Activated T-cell treated with anti-CD3 and anti-CD28 coated beads, Interleukin-2, amount 50 U/mL, for 72 hours (primary cell): ENCODE measurements around the gene SLC2A1. TPM values are rescaled to one million over a fixed set of nuclear protein-coding genes. Genes with fewer than 3 reads are reported as not detected.
"Not testable (repeated sequence)": the region's sequence is repeated elsewhere in the genome, so short reads cannot be mapped to it uniquely, and the experiment has no call there.

Source experiments
- ATAC-seq, 2 donors: fragments of 150-1000 bp; cut with Tn5 transposase; replicated peaks in 1 of 2; 2 replicates each; pipeline ENCODE4 v1.10.0; 2021; ENCODE audit warnings: moderate library complexity in 2 of 2, mild to moderate bottlenecking in 1 of 2
- DNase-seq, 2 donors: peaks; one replicate each; pipeline ENCODE4 v3.0.0; 2021 to 2022; ENCODE audit warnings: mixed read lengths in 1 of 2
- H3K27ac Mint-ChIP-seq: one replicate; pipeline ENCODE4 v1.8.0; 2022; ENCODE audit warnings: mild to moderate bottlenecking, moderate library complexity, mixed read lengths
- H3K27me3 Mint-ChIP-seq: one replicate; pipeline ENCODE4 v1.8.0; 2022; ENCODE audit warnings: low read depth, mixed read lengths
- H3K36me3 Mint-ChIP-seq, 2 donors: one replicate each; pipeline ENCODE4 v1.8.0; 2022; ENCODE audit warnings: mixed read lengths in 2 of 2, mild to moderate bottlenecking in 1 of 2; ENCODE audit not compliant: insufficient read depth in 2 of 2
- H3K4me1 Mint-ChIP-seq: one replicate; pipeline ENCODE4 v1.8.0; 2022; ENCODE audit warnings: low read depth, mixed read lengths
- H3K4me3 Mint-ChIP-seq, 2 donors: one replicate each; pipeline ENCODE4 v1.8.0; 2022; ENCODE audit warnings: mild to moderate bottlenecking in 2 of 2, mixed read lengths in 2 of 2, moderate library complexity in 2 of 2
- H3K9me3 Mint-ChIP-seq, 2 donors: one replicate each; pipeline ENCODE4 v1.8.0; 2022; ENCODE audit warnings: mixed read lengths in 2 of 2
- total RNA-seq, 2 donors: library from RNA; stranded (reverse); gene quantifications; one replicate each; pipeline ENCODE4 v1.2.3, GENCODE V29; 2022

The SLC2A1 gene
- total RNA-seq, 2 donors from 2014 or later: 41.7 to 51.9 TPM

GRCh38 chr1:42923367-42924081, 35.1 kb downstream of the SLC2A1 start:
- Mint-ChIP-seq H3K36me3 (peaks cover 7 to 8% of the 10 kb centered on the region in 2 donors), H3K4me3 (peak overlapping the region; percentile 87 to 88), H3K27ac (peak overlapping the region; percentile 91), H3K27me3 (no peaks in the 10 kb centered on the region), H3K9me3 (no peaks in the 10 kb centered on the region), H3K4me1 (peaks cover 31% of the 10 kb centered on the region)
- ATAC-seq (peak in 1 of 2 donors; percentile 0), DNase-seq (no peak)

DNA sequence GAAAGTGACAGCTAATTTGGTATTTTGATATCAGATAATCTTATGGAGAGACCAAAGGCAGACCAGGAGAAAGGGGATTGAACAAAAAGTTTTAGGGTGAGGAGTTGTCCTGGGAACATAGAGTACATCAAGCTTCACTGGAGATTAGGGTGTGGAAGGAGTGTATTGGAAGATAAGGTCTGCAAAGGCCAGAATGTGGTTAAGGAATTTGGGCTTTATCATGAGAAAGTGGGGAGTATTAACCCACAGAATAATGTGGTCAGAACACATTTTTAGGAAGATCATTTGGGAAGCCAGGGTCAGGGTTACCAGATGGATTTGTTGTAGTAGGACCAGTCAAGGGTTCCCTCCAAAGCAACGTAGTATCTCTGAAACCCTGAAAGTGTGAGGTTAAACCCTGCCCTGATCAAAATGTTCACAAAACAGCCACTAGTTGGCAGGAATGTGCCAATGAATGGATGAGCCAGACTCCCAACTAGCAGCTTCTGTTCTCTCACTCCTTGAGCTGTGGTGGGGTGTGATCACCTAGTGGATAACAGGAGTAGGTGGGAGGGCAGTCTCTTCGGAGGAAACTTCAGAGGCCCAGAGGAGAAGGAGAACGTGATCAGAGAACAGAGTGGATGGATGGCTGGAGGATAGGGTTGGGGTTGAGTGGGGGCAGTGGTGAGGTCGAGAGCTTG, 35.8 kb downstream of the SLC2A1 start:
- H3K4me3 Mint-ChIP-seq: peak overlapping the region; percentile 87 to 88
- peak; percentile 52 to 54 for ATAC-seq
- H3K27me3 Mint-ChIP-seq: no peaks in the 10 kb centered on the region
- H3K36me3 Mint-ChIP-seq: peaks cover 5% of the 10 kb centered on the region in 2 donors
- peaks cover 29% of the 10 kb centered on the region for H3K4me1 Mint-ChIP-seq
- H3K27ac Mint-ChIP-seq: peak overlapping the region; percentile 91
- DNase-seq: peak; percentile 68 to 69
- no peaks in the 10 kb centered on the region for H3K9me3 Mint-ChIP-seq

DNA sequence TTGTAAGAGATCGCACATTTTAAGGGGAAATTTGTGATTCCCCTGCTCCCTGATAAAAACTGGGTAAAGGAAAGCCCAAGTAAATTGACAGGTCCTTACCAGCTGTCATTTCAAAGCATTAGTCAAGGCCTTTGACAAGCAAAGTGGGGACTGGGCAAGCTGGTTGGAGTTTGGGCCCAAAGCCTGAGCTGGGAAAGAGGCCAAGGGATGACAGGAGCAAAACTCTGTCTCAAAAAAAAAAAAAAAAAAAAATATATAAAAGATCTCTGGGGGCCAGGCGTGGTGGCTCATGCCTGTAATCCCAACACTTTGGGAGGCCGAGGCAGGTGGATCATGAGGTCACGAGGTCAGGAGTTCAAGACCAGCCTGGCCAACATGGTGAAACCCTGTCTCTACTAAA, 36.9 kb downstream of the SLC2A1 start:
- Mint-ChIP-seq H3K36me3 (peaks cover 0 to 2% of the 10 kb centered on the region in 2 donors), H3K9me3 (no peaks in the 10 kb centered on the region), H3K27me3 (no peaks in the 10 kb centered on the region), H3K27ac (peak overlapping the region; percentile 40), H3K4me1 (peaks cover 24% of the 10 kb centered on the region), H3K4me3 (no peak overlapping the region)
- no peak for DNase-seq
- ATAC-seq: no peak

DNA sequence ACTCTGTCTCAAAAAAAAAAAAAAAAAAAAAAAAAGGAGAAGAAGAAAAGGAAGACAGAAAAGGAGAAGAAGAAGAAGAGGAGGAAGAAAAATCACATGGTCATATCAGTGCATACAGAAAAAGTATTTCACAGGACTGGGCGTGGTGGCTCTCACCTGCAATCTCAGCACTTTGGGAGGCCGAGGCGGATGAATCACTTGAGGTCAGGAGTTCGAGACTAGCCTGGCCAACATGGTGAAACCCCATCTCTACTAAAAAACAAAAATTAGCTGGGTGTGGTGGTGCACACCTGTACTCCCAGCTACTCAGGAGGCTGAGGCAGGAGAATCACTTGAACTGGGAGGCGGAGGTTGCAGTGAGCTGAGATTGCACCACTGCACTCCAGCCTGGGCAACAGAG, 39.0 kb downstream of the SLC2A1 start:
- not testable (repeated sequence) for H3K9me3 Mint-ChIP-seq, H3K4me3 Mint-ChIP-seq, H3K36me3 Mint-ChIP-seq, H3K27ac Mint-ChIP-seq, H3K27me3 Mint-ChIP-seq, DNase-seq, ATAC-seq
- H3K4me1 Mint-ChIP-seq: peaks cover 13% of the 10 kb centered on the region

DNA sequence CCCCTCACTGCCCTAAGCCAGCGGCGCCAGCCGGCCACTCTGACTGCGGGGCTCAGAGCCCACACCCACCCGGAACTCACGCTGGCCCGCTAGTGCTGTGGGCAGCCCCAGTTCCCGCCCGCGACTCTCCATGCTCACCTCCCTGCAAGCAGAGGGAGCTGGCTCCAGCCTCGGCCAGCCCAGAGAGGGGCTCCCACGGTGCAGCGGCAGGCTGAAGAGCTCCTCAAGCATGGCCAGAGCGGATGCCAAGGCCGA, 41.5 kb downstream of the SLC2A1 start:
- H3K27ac Mint-ChIP-seq: no peak overlapping the region
- H3K27me3 Mint-ChIP-seq: no peaks in the 10 kb centered on the region

GRCh38 chr1:42915456-42915855, 43.2 kb downstream of the SLC2A1 start:
- no peak overlapping the region for H3K27ac Mint-ChIP-seq
- no peak for DNase-seq
- ATAC-seq: no peak
- H3K36me3 Mint-ChIP-seq: peaks cover 3 to 5% of the 10 kb centered on the region in 2 donors
- H3K4me1 Mint-ChIP-seq: peaks cover 10% of the 10 kb centered on the region
- H3K4me3 Mint-ChIP-seq: no peak overlapping the region
- H3K27me3 Mint-ChIP-seq: no peaks in the 10 kb centered on the region
- peaks cover 1 to 3% of the 10 kb centered on the region in 2 donors for H3K9me3 Mint-ChIP-seq

More for the DNA sequence above, 41.5 kb downstream of the SLC2A1 start:
- H3K36me3 Mint-ChIP-seq: peaks cover 3 to 5% of the 10 kb centered on the region in 2 donors
- no peak overlapping the region for H3K4me3 Mint-ChIP-seq
- H3K9me3 Mint-ChIP-seq: peaks cover 1 to 3% of the 10 kb centered on the region in 2 donors
- H3K4me1 Mint-ChIP-seq: peaks cover 10% of the 10 kb centered on the region
- ATAC-seq: no peak
- no peak for DNase-seq

- Mint-ChIP-seq H3K4me1 (peaks cover 10% of the 10 kb centered on the region), H3K36me3 (peaks cover 3 to 5% of the 10 kb centered on the region in 2 donors), H3K4me3 (no peak overlapping the region), H3K9me3 (peaks cover 1 to 3% of the 10 kb centered on the region in 2 donors), H3K27me3 (no peaks in the 10 kb centered on the region), H3K27ac (no peak overlapping the region)
- ATAC-seq: no peak
- no peak for DNase-seq
These were observed 44.5 kb downstream of the SLC2A1 start for GRCh38 chr1:42914092-42914627.

DNA sequence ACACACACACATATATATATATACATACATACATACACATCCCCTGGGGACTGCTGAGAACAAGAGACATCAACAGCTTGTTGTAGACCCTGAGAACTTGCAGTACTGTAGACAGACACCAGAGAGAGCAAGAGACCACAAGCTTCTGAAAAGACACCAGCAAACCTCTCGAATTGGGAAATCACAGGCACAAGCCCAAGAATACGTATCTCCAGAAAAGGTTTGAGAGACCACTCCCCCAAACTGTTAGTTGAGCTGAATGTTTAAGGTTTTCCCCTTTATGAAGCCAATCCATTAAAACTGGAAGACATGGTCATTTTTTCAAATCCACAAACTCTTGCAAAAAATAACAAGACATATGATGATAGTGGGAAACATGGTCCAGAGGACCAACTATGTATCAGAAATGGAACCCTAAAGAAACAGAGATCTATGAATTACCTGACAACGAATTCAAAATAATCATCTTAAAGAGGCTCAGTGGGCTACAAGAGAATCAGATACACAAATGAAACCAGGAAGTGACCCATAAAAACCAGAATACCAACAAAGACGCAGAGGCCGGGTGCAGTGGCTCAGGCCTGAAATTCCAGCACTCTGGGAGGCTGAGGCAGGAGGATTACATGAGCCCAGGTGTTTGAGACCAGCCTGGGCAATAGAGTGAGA, 45.1 kb downstream of the SLC2A1 start:
- DNase-seq: peak; percentile 62 to 65
- H3K4me1 Mint-ChIP-seq: peaks cover 10% of the 10 kb centered on the region
- H3K4me3 Mint-ChIP-seq: no peak overlapping the region
- H3K27ac Mint-ChIP-seq: peak overlapping the region; percentile 16
- no peaks in the 10 kb centered on the region for H3K27me3 Mint-ChIP-seq
- peak; percentile 76 to 87 for ATAC-seq
- peaks cover 1 to 3% of the 10 kb centered on the region in 2 donors for H3K9me3 Mint-ChIP-seq
- H3K36me3 Mint-ChIP-seq: peaks cover 3 to 5% of the 10 kb centered on the region in 2 donors

GRCh38 chr1:42910985-42911384, 47.7 kb downstream of the SLC2A1 start:
- no peak for ATAC-seq
- Mint-ChIP-seq H3K27ac (no peak overlapping the region), H3K36me3 (peaks cover 3% of the 10 kb centered on the region in 2 donors), H3K27me3 (no peaks in the 10 kb centered on the region), H3K4me1 (peaks cover 10% of the 10 kb centered on the region), H3K9me3 (peaks cover 0 to 2% of the 10 kb centered on the region in 2 donors), H3K4me3 (no peak overlapping the region)
- DNase-seq: no peak

DNA sequence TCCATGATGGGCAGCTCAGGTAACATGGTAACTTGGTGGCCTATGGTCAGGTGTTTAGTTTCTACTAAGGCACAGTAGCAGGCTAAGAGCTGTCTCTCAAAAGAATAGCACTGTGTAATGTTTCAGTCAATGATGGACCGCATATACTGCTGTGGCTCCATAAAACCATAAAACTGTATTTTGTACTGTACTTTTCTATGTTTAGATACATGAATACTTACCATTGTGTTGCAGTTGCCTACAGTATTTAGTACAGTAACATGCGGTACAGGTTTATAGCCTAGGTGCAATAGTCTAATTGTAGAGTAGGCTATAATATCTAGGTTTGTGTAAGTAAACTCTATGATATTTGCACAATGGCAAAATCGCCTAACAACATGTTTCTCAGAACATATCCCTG, 50.6 kb downstream of the SLC2A1 start:
- no peak overlapping the region for H3K27ac Mint-ChIP-seq
- ATAC-seq: no peak

GRCh38 chr1:42904434-42904833, 54.2 kb downstream of the SLC2A1 start:
- no peak for DNase-seq
- Mint-ChIP-seq H3K27ac (no peak overlapping the region), H3K4me1 (peaks cover 4% of the 10 kb centered on the region), H3K9me3 (no peaks in the 10 kb centered on the region), H3K4me3 (no peak overlapping the region), H3K27me3 (no peaks in the 10 kb centered on the region), H3K36me3 (no peaks in the 10 kb centered on the region)
- no peak for ATAC-seq

More for the DNA sequence above, 50.6 kb downstream of the SLC2A1 start:
- no peaks in the 10 kb centered on the region for H3K36me3 Mint-ChIP-seq
- peaks cover 2% of the 10 kb centered on the region for H3K4me1 Mint-ChIP-seq
- H3K9me3 Mint-ChIP-seq: no peaks in the 10 kb centered on the region
- no peak overlapping the region for H3K4me3 Mint-ChIP-seq
- no peaks in the 10 kb centered on the region for H3K27me3 Mint-ChIP-seq
- no peak for DNase-seq

DNA sequence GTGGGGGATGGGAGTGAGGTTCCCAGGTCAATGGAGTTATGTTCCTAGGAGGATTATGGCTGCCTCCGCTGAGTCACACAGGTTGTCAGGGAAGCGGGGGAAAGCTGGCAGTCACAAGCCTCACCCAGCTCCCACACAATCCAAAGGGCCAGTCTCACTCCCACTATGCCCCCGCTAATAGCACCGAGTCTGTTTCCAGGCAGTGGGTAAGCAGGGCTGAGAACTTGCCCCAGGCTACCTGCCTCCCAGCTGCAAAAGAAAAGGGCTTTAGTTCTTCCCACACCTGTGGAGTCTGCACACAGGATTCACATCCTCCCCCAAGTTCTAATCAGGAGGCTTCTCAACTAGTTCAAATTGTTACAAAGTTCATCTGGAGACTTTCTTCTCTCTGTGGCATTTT, 58.7 kb downstream of the SLC2A1 start:
- H3K27me3 Mint-ChIP-seq: not testable (repeated sequence)

GRCh38 chr1:42891465-42892138, 67.1 kb downstream of the SLC2A1 start:
- Mint-ChIP-seq H3K27ac (no peak overlapping the region), H3K4me1 (no peaks in the 10 kb centered on the region), H3K9me3 (peaks cover 0 to 4% of the 10 kb centered on the region in 2 donors), H3K36me3 (no peaks in the 10 kb centered on the region), H3K27me3 (no peaks in the 10 kb centered on the region), H3K4me3 (no peak overlapping the region)
- DNase-seq: no peak
- no peak for ATAC-seq

More for the DNA sequence above, 58.7 kb downstream of the SLC2A1 start:
- H3K4me3 Mint-ChIP-seq, H3K27ac Mint-ChIP-seq, ATAC-seq, DNase-seq, H3K36me3 Mint-ChIP-seq, H3K4me1 Mint-ChIP-seq: not testable (repeated sequence)
- H3K9me3 Mint-ChIP-seq: peaks cover 4 to 13% of the 10 kb centered on the region in 2 donors
